ENCODE measurements around the gene EVA1A. TPM values are rescaled to one million over a fixed set of nuclear protein-coding genes. Genes with fewer than 3 reads are reported as not detected.

EVA1A gene
- total and polyA plus RNA-seq, 4 donors = 45.7 to 206 (median 100) TPM

GRCh38 chr2:75545387-75545786 lies 15.4 kb downstream of the EVA1A start:
- H3K9ac ChIP-seq (ENCODE audit: low read depth in 1 of 2, low read length in 2 of 2) = no peak overlapping the region

GRCh38 chr2:75543446-75543845 lies 17.3 kb downstream of the EVA1A start:
- H3K36me3 ChIP-seq (ENCODE audit: control insufficient read depth in 4 of 4, insufficient read depth in 3 of 4, low read depth in 1 of 4, low read length in 3 of 4) = peaks cover 0 to 4% (median 0%) of the 10 kb centered on the region in 4 donors
- WGBS = 89% methylated on average over 4 of the region's 4 CpGs
- no peak for TF ChIP-seq RXRA (IDR thresholded peaks at IDR 0.05)
- no peak for TF ChIP-seq CTCF (IDR thresholded peaks at IDR 0.05; ENCODE audit: low read depth, low read length, missing input control)
- TF ChIP-seq GABPA (IDR thresholded peaks at IDR 0.05 in 1 of 2, conservative IDR thresholded peaks at IDR 0.05 in 1 of 2) = no peak
- TF ChIP-seq JUND (IDR thresholded peaks at IDR 0.05) = no peak
- no peak for TF ChIP-seq EGR1 (IDR thresholded peaks at IDR 0.05; ENCODE audit: low read depth in 2 of 2)
- no peak for TF ChIP-seq HNF4A (conservative IDR thresholded peaks at IDR 0.05)
- TF ChIP-seq MAX (IDR thresholded peaks at IDR 0.05) = no peak
- no peak for TF ChIP-seq HNF4G (IDR thresholded peaks at IDR 0.05)
- no peak for TF ChIP-seq NR2F2 (IDR thresholded peaks at IDR 0.05)
- no peak for TF ChIP-seq RAD21 (IDR thresholded peaks at IDR 0.05)
- TF ChIP-seq ZBTB33 (IDR thresholded peaks at IDR 0.05) = no peak
- TF ChIP-seq FOXA2 (IDR thresholded peaks at IDR 0.05) = no peak
- TF ChIP-seq REST (IDR thresholded peaks at IDR 0.05) = no peak
- TF ChIP-seq ATF3 (IDR thresholded peaks at IDR 0.05) = no peak
- no peaks in the 10 kb centered on the region for H3K4me1 ChIP-seq (ENCODE audit: control insufficient read depth in 4 of 4, insufficient read depth in 4 of 4, low read length in 3 of 4)
- no peak overlapping the region for H3K4me3 ChIP-seq (ENCODE audit: low read depth in 1 of 3, low read length in 3 of 3)
- H3K9me3 ChIP-seq (ENCODE audit: control insufficient read depth in 4 of 4, low read length in 3 of 4) = no peaks in the 10 kb centered on the region
- H3K27me3 ChIP-seq (ENCODE audit: control insufficient read depth in 4 of 4, insufficient read depth in 4 of 4, low read length in 3 of 4) = no peaks in the 10 kb centered on the region
- H3K27ac ChIP-seq (ENCODE audit: low read depth in 1 of 2, low read length in 2 of 2) = no peak overlapping the region
- DNase-seq (ENCODE audit: low spot score) = no peak
- no peak overlapping the region for H3K9ac ChIP-seq (ENCODE audit: low read depth in 1 of 2, low read length in 2 of 2)

More at GRCh38 chr2:75545387-75545786, 15.4 kb downstream of the EVA1A start:
- TF ChIP-seq FOXA1 (IDR thresholded peaks at IDR 0.05) = no peak
- 93% methylated on average over 3 of the region's 3 CpGs for WGBS
- Histone ChIP-seq H3K27ac (ENCODE audit: low read depth in 1 of 2, low read length in 2 of 2) (no peak overlapping the region), H3K4me3 (ENCODE audit: low read depth in 1 of 3, low read length in 3 of 3) (no peak overlapping the region), H3K4me1 (ENCODE audit: control insufficient read depth in 4 of 4, insufficient read depth in 4 of 4, low read length in 3 of 4) (no peaks in the 10 kb centered on the region), H3K27me3 (ENCODE audit: control insufficient read depth in 4 of 4, insufficient read depth in 4 of 4, low read length in 3 of 4) (no peaks in the 10 kb centered on the region), H3K9me3 (ENCODE audit: control insufficient read depth in 4 of 4, low read length in 3 of 4) (no peaks in the 10 kb centered on the region), H3K36me3 (ENCODE audit: control insufficient read depth in 4 of 4, insufficient read depth in 3 of 4, low read depth in 1 of 4, low read length in 3 of 4) (peaks cover 0 to 4% (median 0%) of the 10 kb centered on the region in 4 donors)
- DNase-seq (ENCODE audit: low spot score) = peak; percentile 9
